ENCODE measurements around the gene ZBP1.

The ZBP1 gene

DNA sequence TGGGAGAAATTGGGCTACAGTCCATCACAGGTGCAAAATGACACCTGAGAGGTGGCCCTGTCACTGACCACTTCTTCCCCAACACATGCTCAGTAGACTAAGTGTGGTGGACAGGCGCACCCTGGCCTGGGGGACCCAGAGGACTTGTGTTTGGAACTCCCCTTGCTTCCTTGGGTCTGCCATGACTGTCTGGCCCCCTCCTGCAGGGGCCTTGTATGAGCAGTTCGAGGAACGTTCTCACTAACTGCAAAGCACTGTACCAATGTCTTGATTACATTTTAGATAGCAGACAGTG is 63.3 kb downstream of the ZBP1 start:
- no peak for DNase-seq (ENCODE audit: low read depth)

DNA sequence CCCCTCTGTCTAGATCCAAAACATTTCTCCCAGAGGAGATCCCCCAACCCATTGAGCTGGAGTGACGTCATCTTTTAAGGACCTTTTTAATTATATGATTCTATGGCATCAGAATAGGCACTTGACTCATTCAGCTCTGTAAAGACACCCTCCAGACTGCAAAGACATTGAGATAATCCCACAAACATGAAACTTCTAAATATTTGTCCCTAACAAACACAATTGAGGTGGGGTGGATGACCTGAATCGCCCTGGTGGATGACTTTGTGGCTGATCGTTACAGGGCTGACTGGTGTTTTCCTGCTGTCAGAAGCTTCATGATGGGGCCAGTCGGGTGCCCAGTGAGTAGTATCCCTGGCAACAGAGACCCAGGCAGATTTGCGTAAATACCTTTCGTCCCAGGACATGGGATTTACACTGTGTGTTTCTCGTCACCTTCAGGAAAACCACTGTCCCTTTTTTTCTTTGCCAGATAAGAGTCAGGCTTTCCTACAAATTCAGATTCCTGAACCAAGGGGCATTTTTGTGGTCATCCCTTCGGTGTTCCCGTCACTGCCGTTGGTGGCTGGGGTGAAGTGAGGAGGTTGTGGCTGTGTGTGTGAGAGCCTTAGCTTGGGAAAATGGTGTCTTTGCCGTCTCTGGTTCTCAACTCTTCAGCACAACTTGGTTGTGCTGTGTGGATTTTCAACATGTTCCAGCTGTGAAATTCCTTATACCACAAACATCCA is 64.6 kb downstream of the ZBP1 start:
- DNase-seq (ENCODE audit: low read depth), result no peak

All from GM04504 (cell line).